HG02642 (cell line): Measurements from ENCODE around the gene DCBLD2.

Source experiments
- ATAC-seq: cut with Tn5 transposase; IDR thresholded peaks from one replicate; pipeline ENCODE4 v1.9.1; 2021; ENCODE audit warnings: mild to moderate bottlenecking; ENCODE audit not compliant: unreplicated experiment, poor library complexity

Gene DCBLD2

GRCh38 chr3:98901392-98902350 lies at the start of gene DCBLD2:
Gene DCBLD2 (minus strand): TSS chr3:98901695. CDS start chr3:98901326, 369 bp downstream.
- ATAC-seq: peak; percentile 99

- no peak for ATAC-seq
Measured at GRCh38 chr3:98945666-98946065, 44.2 kb upstream of the DCBLD2 start.

GRCh38 chr3:98945101-98945524 lies 43.6 kb upstream of the DCBLD2 start:
- ATAC-seq: no peak

GRCh38 chr3:98930413-98930812 lies 28.9 kb upstream of the DCBLD2 start:
- ATAC-seq: no peak

GRCh38 chr3:98921957-98922356 lies 20.5 kb upstream of the DCBLD2 start:
- ATAC-seq: no peak

GRCh38 chr3:98920166-98920565 lies 18.7 kb upstream of the DCBLD2 start:
- ATAC-seq: no peak

GRCh38 chr3:98918586-98918985 lies 17.1 kb upstream of the DCBLD2 start:
- no peak for ATAC-seq

GRCh38 chr3:98917608-98918007 lies 16.1 kb upstream of the DCBLD2 start:
- ATAC-seq: no peak

- ATAC-seq: no peak
Measured at GRCh38 chr3:98914210-98915080, 12.9 kb upstream of the DCBLD2 start.

GRCh38 chr3:98912448-98912847 lies 11.0 kb upstream of the DCBLD2 start:
- no peak for ATAC-seq

GRCh38 chr3:98906230-98906629 lies 4.7 kb upstream of the DCBLD2 start:
- no peak for ATAC-seq

GRCh38 chr3:98903705-98904481 lies 2.4 kb upstream of the DCBLD2 start:
- ATAC-seq: no peak

- ATAC-seq: no peak
Measured at GRCh38 chr3:98903099-98903498, 1.6 kb upstream of the DCBLD2 start.

GRCh38 chr3:98902351-98902740 lies 851 bp upstream of the DCBLD2 start:
- ATAC-seq: no peak

GRCh38 chr3:98901119-98901391 lies 440 bp downstream of the DCBLD2 start:
- ATAC-seq: peak; percentile 33

- no peak for ATAC-seq
Measured at GRCh38 chr3:98900265-98901118, 1.0 kb downstream of the DCBLD2 start.

- no peak for ATAC-seq
Measured at GRCh38 chr3:98897701-98898100, 3.8 kb downstream of the DCBLD2 start.

GRCh38 chr3:98894791-98895576 lies 6.5 kb downstream of the DCBLD2 start:
- no peak for ATAC-seq

- no peak for ATAC-seq
Measured at GRCh38 chr3:98893740-98894139, 7.8 kb downstream of the DCBLD2 start.
